Measurements from ENCODE around the gene CTBP2. TPM values are rescaled to one million over a fixed set of nuclear protein-coding genes. Genes with fewer than 3 reads are reported as not detected.

The CTBP2 gene
- total RNA-seq (2022): 97.2 and 99.6 TPM in 2 replicates
- percentile 87 among the genes with signal in this experiment for Bru-seq, nascent RNA
- percentile 86 among the genes with signal in this experiment for BruChase-seq, experiment 1, labeled RNA remaining after a 2-hour chase
- BruChase-seq, experiment 2, labeled RNA remaining after a 6-hour chase: percentile 84 among the genes with signal in this experiment
- long read RNA-seq, full-length matches to known transcripts: 31 of 90 reads
- long read RNA-seq, partial matches to known transcripts: 10 of 90 reads
- long read RNA-seq, other reads (novel, unspliced or antisense): 49 of 90 reads

DNA sequence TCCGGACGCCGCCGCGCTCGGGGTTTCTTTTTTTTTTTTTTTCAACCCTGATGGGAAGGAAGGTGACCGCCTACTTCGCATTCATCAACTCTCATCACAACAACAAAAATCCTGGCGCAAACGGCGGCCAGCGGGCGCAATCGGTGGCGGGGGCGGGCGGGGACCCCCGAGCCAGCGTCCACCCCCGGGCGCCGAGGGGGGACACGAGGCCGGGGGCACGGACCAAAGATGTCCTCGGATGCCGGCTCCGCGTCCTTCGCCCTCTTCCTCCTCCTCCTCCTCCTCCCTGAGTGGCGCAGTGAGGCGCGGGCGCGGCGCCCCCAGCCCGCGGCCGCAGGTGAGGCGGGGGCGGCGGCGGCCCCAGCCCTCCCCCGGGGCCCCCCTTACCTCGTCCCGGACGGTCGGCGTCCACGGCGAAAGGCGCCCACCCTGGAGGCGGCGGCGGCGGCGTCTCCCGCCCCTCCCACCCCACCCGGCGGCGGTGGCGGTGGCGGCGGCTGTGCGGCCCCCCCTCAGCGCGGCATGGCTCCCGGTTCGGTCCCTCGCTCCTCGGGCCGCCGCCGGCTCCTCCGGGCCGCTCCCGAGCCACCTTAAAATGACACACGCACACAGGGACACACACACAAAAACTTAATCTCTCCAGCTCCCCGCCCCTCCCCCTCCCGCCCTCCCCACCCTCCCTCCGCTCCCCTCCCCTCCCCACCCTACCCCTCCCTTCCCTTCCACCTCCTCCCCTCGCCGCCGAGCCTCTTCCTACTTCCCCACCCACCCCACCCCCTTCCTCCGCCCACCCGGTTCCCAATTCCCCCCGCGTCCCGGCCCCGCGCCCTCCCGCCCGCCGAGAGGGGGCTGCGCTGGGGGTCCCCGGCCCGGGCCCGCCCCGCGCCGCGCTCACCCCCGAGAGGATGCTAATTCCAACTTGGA is at the start of gene CTBP2:
Gene CTBP2 (minus strand): TSS at position 632 of the 924 bp plus-strand sequence.
- TF ChIP-seq, protein P1, sequence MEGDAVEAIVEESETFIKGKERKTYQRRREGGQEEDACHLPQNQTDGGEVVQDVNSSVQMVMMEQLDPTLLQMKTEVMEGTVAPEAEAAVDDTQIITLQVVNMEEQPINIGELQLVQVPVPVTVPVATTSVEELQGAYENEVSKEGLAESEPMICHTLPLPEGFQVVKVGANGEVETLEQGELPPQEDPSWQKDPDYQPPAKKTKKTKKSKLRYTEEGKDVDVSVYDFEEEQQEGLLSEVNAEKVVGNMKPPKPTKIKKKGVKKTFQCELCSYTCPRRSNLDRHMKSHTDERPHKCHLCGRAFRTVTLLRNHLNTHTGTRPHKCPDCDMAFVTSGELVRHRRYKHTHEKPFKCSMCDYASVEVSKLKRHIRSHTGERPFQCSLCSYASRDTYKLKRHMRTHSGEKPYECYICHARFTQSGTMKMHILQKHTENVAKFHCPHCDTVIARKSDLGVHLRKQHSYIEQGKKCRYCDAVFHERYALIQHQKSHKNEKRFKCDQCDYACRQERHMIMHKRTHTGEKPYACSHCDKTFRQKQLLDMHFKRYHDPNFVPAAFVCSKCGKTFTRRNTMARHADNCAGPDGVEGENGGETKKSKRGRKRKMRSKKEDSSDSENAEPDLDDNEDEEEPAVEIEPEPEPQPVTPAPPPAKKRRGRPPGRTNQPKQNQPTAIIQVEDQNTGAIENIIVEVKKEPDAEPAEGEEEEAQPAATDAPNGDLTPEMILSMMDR (IDR thresholded peaks at IDR 0.05; ENCODE audit: insufficient read depth in 1 of 2, low read depth in 1 of 2, low read length in 1 of 2, severe bottlenecking in 1 of 2, unreplicated experiment in 1 of 2): no peak
- H3K4me3 Mint-ChIP-seq (ENCODE audit: unreplicated experiment): peak within 1 kb of the TSS; percentile 86
- peaks cover 25% of the 10 kb centered on the region for H3K4me1 Mint-ChIP-seq (ENCODE audit: low read depth, unreplicated experiment)
- H3K9me3 Mint-ChIP-seq (ENCODE audit: unreplicated experiment): no peaks in the 10 kb centered on the region
- H3K9me3 ChIP-seq: no peaks in the 10 kb centered on the region
- peaks cover 28% of the 10 kb centered on the region for H3K36me3 Mint-ChIP-seq (ENCODE audit: insufficient read depth, unreplicated experiment)
- BruUV-seq (replicated peaks): no TSS peak
- intact Hi-C loops (cut with micrococcal nuclease; ENCODE audit: unreplicated experiment): loop anchor here (5.0 to 10.0 kb wide), 4 partner anchors 57 to 545 kb away; no protein-coding TSS in a partner anchor
- DNase-seq: peak; percentile 68 to 70
- no peaks in the 10 kb centered on the region for H3K27me3 Mint-ChIP-seq (ENCODE audit: insufficient read depth, unreplicated experiment)
- no peaks in the 10 kb centered on the region for H3K27me3 ChIP-seq (replicated peaks; ENCODE audit: control insufficient read depth, insufficient read depth, low read length)
- CTCF ChIA-PET: interaction anchor here (1.1 kb wide), 1 partner anchor 112 kb away, joined by 10 read pairs; no protein-coding TSS in a partner anchor
- no peaks in the 10 kb centered on the region for H3K36me3 ChIP-seq (ENCODE audit: control insufficient read depth, insufficient read depth, low read length)
- H3K4me3 ChIP-seq (ENCODE audit: low read depth, low read length): peak within 1 kb of the TSS; percentile 88
- POLR2A ChIA-PET: interaction anchor here (0.6 to 1.4 kb wide), 5 partner anchors 24 to 559 kb away, joined by 3 to 11 read pairs (median 4); partner anchors contain the start of gene EDRF1
- H3K4me1 ChIP-seq: peaks cover 18% of the 10 kb centered on the region
- H3K27ac Mint-ChIP-seq (ENCODE audit: unreplicated experiment): peak within 1 kb of the TSS; percentile 94

DNA sequence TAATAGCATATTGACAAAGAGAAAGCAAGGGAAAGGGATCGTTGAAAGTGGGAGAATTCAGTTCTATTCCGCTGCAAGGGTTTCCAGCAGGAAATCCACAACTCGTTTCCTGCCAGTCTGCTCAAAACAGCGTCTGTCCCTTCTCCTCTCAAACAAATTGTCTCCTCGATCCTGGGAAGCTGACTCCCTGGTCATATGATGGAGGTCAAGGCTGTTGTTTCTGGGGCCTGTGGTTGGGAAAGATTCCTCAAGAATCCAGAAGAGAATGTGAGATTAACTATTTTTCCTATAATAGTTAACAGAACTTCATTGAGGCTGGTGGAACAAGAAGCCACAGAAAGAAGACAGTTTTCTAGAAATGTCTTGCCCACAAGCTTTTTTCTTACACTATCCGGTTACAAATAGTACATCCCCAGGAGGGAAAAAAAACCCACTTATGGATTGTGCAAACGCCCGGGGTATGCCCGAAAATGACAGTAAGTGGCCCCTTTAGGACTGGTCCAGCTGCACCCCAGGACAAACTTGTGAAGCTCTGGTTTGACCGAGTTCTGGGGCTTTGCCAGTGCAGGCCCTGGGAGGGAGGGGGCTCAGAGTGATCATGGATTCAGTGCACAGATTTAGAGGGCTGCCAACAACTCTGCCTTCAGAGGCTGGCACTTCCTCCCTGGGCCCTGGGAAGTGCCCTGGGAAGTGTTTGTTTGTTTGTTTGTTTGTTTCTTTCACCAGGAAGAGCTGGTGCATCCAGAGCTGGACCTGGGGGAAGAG is 49.4 kb upstream of the CTBP2 start:
- TF ChIP-seq, protein P1 (IDR thresholded peaks at IDR 0.05; ENCODE audit: insufficient read depth in 1 of 2, low read depth in 1 of 2, low read length in 1 of 2, severe bottlenecking in 1 of 2, unreplicated experiment in 1 of 2): no peak
- Histone ChIP-seq H3K27me3 (replicated peaks; ENCODE audit: control insufficient read depth, insufficient read depth, low read length) (no peaks in the 10 kb centered on the region), H3K4me3 (ENCODE audit: low read depth, low read length) (no peak overlapping the region), H3K9me3 (no peaks in the 10 kb centered on the region), H3K36me3 (ENCODE audit: control insufficient read depth, insufficient read depth, low read length) (no peaks in the 10 kb centered on the region), H3K4me1 (no peaks in the 10 kb centered on the region; the same call in 1 of the 2 replicates)
- CTCF ChIA-PET: no interaction called here
- H3K9me3 Mint-ChIP-seq (ENCODE audit: unreplicated experiment): peaks cover 8% of the 10 kb centered on the region
- H3K4me3 Mint-ChIP-seq (ENCODE audit: unreplicated experiment): no peak overlapping the region
- no TSS peak for BruUV-seq (replicated peaks)
- no peaks in the 10 kb centered on the region for H3K36me3 Mint-ChIP-seq (ENCODE audit: insufficient read depth, unreplicated experiment)
- POLR2A ChIA-PET: no interaction called here
- DNase-seq: no peak
- intact Hi-C loops (cut with micrococcal nuclease; ENCODE audit: unreplicated experiment): no loop called here
- no peaks in the 10 kb centered on the region for H3K27me3 Mint-ChIP-seq (ENCODE audit: insufficient read depth, unreplicated experiment)
- no peak overlapping the region for H3K27ac Mint-ChIP-seq (ENCODE audit: unreplicated experiment)
- H3K4me1 Mint-ChIP-seq (ENCODE audit: low read depth, unreplicated experiment): no peaks in the 10 kb centered on the region
